NCI-H774 (cell line): Measurements from ENCODE around the gene SPDYE17.
"Not testable (repeated sequence)": the region's sequence is repeated elsewhere in the genome, so short reads cannot be mapped to it uniquely, and the experiment has no call there.

Source experiments
- DNase-seq: peaks from one replicate; lab custom pipeline; 2025; lab: John Stamatoyannopoulos, UW

The SPDYE17 gene

GRCh38 chr7:77032261-77032660 lies at the start of gene SPDYE17:
TSS of gene SPDYE17 (minus strand) at chr7:77032361. CDS start at chr7:77030570, 1,791 bp downstream.
- not testable (repeated sequence) for DNase-seq

GRCh38 chr7:77080236-77080635 lies 48.1 kb upstream of the SPDYE17 start:
- not testable (repeated sequence) for DNase-seq

GRCh38 chr7:77079624-77080023 lies 47.5 kb upstream of the SPDYE17 start:
- DNase-seq, result not testable (repeated sequence)

GRCh38 chr7:77079112-77079511 lies 47.0 kb upstream of the SPDYE17 start:
- DNase-seq, result not testable (repeated sequence)

- DNase-seq, result not testable (repeated sequence)
Observed at GRCh38 chr7:77077060-77077459, 44.9 kb upstream of the SPDYE17 start.

- not testable (repeated sequence) for DNase-seq
Observed at GRCh38 chr7:77074786-77075396, 42.7 kb upstream of the SPDYE17 start.

- DNase-seq, result not testable (repeated sequence)
Observed at GRCh38 chr7:77071108-77071507, 38.9 kb upstream of the SPDYE17 start.

- DNase-seq, result not testable (repeated sequence)
Observed at GRCh38 chr7:77065869-77066268, 33.7 kb upstream of the SPDYE17 start.

GRCh38 chr7:77063732-77064131 lies 31.6 kb upstream of the SPDYE17 start:
- DNase-seq, result not testable (repeated sequence)

- DNase-seq, result not testable (repeated sequence)
Observed at GRCh38 chr7:77062557-77062956, 30.4 kb upstream of the SPDYE17 start, which contains the start of gene SPDYE18. TSS of gene SPDYE18 (minus strand) at chr7:77062558. CDS start at chr7:77060512, 2,046 bp downstream.

GRCh38 chr7:77026349-77026748 lies 5.8 kb downstream of the SPDYE17 start:
- not testable (repeated sequence) for DNase-seq

GRCh38 chr7:77010074-77010680 lies 22.0 kb downstream of the SPDYE17 start:
- DNase-seq, result not testable (repeated sequence)

GRCh38 chr7:77008000-77008399 lies 24.2 kb downstream of the SPDYE17 start:
- not testable (repeated sequence) for DNase-seq

- not testable (repeated sequence) for DNase-seq
Observed at GRCh38 chr7:77006127-77007110, 25.7 kb downstream of the SPDYE17 start.

GRCh38 chr7:77005461-77006057 lies 26.6 kb downstream of the SPDYE17 start:
- not testable (repeated sequence) for DNase-seq

GRCh38 chr7:77004151-77004550 lies 28.0 kb downstream of the SPDYE17 start:
- DNase-seq, result not testable (repeated sequence)

GRCh38 chr7:77003241-77003640 lies 28.9 kb downstream of the SPDYE17 start:
- DNase-seq, result not testable (repeated sequence)

- not testable (repeated sequence) for DNase-seq
Observed at GRCh38 chr7:77002678-77003233, 29.4 kb downstream of the SPDYE17 start.

GRCh38 chr7:77002104-77002503 lies 30.1 kb downstream of the SPDYE17 start:
- not testable (repeated sequence) for DNase-seq

GRCh38 chr7:76999474-77000107 lies 32.6 kb downstream of the SPDYE17 start:
- not testable (repeated sequence) for DNase-seq
